Measurements from ENCODE around the gene TNNT2.

TNNT2 gene

GRCh38 chr1:201401700-201402099, 24.2 kb upstream of the TNNT2 start:
- no peak for DNase-seq

GRCh38 chr1:201400852-201401230, 23.4 kb upstream of the TNNT2 start:
- DNase-seq: no peak

- DNase-seq: no peak
Measured at GRCh38 chr1:201400212-201400851, 22.9 kb upstream of the TNNT2 start.

DNA sequence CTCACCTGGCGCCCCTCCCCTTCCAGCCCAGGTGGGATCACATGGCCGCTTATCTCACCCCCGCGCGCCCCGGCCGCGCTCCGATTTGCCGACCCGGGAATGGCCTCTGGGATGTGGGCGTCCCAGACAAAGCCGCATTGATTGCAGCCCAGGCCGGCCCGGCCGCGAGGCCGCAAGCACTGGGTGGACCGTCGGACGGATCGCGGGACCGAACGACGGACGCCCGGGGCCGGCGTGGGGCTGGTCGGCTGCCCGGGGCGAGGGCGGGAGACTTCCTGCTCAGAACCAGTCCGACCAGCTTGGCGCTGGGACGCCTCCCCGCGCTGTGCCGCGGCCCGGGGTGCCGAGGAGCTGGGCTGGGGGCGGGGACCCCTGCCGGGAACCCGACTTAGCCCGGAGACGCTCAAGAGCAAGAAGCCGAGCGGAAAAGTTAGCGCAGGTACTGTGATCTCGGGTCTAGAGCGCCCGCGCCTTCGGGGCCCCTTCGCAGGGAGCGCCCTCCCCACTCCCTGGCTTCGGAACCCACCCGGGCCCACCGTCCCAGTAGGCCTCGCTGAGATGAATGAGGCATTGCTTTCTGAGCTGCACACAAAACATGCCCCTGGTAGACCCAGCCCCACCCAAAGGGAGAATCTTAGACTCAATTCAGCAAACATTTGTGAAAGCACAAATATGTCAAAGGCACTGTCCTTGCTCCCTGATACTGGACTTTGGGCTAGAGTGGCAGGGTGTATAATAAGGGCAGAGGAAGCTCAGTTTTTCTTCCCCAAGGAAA, 22.1 kb upstream of the TNNT2 start:
- DNase-seq: peak; percentile 21

- DNase-seq: no peak
Measured at GRCh38 chr1:201399018-201399351, 21.5 kb upstream of the TNNT2 start, which contains the start of gene LAD1. TSS of gene LAD1 (minus strand) at chr1:201399324. CDS start at chr1:201399306, 18 bp downstream.

DNA sequence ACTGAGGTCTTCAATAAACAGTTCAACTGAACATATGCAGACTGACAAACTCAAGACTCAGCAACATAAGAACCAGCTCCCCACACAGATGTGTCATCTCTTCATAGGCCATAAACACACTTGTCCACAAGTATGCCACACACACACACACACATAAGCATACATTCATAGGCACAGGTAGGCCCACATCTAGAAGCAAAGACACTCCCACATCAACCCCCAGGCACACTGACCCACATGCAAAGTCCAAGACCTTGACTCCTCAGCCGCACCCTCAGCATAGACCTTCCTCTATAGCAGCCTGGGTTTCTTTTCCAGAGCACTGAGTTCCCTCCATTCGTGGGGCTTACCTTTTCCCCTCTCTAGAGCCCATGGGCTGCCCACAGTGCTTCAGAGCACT, 20.2 kb upstream of the TNNT2 start:
- no peak for DNase-seq

DNA sequence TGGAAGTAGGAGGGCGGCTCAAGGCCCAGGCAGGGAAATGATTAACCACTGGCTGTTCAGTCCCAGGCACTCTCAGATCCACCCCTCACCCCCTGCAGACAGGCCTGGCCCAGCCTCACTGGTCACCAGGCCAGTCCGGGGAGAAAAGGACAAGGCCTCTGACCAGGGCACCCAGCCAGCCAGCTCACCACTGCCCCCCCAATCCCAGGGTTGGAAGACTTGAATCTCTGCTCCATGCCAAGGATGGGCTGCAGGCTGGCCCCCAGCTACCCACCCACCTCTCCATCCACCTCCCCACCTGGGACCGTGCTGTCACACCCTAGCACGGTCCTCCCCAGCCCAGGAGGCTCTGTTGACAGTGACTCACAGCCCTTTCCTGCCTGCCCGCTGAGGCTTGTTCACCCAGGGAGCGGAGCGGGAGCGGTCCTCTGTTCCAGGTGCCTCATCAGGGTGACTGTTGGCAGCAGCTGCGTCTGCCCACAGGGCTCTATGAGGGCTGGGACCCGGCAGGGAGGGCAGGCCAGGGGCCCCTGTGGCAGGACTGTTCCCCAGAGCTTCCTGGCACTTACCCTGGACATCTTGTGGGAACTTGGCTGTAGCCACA, 19.5 kb upstream of the TNNT2 start:
- DNase-seq: no peak

GRCh38 chr1:201395936-201396335, 18.5 kb upstream of the TNNT2 start:
- no peak for DNase-seq

- no peak for DNase-seq
Measured at GRCh38 chr1:201394591-201394990, 17.1 kb upstream of the TNNT2 start.

DNA sequence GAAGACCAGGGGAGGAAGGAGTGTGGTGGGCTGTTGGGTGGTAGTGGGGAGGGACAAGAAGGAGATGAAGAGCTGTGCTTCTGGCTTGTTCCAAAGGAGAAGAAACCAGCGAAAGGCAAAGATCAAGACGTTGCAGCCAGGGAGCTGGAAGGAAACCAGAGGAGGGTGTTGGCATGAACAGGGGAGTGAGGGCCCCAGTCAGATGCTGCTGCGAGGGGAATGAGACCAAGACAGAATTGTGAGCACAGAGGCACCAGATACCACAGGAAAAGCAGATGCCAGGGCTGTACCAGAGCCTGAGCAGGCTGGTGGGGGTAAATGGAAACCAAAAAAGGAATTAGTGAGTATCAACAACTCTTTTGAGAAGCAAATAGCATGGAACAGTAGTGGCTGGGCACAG, 15.6 kb upstream of the TNNT2 start:
- no peak for DNase-seq

- no peak for DNase-seq
Measured at GRCh38 chr1:201391651-201392511, 14.4 kb upstream of the TNNT2 start.

DNA sequence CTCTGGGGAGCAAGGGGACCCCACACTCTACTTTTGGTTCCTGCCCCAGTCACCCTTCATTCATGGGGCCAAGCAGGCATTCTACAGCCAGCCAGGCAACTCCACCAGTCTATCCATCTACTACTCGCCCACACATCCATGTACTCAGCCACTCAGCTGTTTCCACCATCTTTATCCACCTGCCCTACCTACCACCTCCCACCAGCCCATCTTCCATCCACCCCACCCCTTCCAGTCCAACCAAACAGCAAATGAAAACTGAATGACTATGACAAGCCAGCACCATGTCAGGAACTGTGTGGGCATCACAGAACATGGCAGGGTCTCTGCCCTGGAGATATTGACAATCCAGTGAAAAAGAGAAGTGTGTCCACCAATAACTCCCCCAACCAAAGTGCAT, 13.7 kb upstream of the TNNT2 start:
- no peak for DNase-seq

DNA sequence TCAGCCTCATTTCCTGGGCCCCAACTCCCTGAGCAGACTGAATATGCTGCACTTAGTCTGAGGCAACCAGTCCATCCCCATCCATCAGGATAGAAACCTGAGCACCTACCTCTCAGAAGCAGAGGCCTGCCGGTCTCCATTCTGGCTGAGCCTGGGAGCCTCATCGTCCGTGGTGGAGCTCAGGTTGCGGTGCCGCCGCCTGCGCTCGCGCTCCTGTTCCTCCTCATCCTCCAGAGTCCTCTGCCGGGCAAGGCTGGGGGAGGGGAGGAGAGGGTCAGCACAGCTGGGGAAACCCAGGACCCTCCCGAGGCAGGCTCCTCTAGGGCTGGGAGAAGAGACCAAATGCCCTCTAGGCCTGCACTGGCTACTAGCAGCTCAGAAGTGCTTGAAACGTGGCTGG, 11.6 kb upstream of the TNNT2 start:
- no peak for DNase-seq

GRCh38 chr1:201386208-201386607, 8.7 kb upstream of the TNNT2 start:
- no peak for DNase-seq

DNA sequence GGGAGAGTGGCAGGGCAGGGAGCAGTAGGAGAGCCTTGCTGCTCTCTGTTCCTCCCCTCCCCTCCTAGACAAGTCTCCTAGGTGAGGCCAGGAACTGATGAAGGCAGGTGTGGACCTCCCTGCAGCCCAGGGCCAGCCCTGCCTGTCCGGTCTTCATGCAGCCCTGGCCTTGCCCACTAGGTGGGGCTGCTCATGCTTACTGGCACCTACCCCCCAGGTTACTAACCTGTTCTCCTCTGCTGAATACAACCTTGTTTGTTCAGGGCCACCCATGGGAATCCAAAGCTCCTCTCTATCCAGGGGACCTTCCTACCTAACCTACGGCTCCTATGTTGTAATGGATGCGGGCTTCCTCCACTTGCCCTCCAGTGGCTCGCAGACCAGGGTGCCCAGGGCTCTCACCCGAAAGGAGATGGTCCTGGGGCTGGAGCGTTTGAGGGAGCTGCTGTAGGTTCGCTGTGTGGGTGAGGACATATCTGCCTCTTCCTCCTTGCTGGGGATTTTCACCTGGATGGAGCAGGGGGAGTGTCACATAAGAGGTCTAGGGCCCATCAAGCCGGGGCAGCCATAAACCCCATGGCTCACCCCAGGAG, 7.9 kb upstream of the TNNT2 start:
- no peak for DNase-seq

- no peak for DNase-seq
Measured at GRCh38 chr1:201384406-201384782, 6.9 kb upstream of the TNNT2 start.

DNA sequence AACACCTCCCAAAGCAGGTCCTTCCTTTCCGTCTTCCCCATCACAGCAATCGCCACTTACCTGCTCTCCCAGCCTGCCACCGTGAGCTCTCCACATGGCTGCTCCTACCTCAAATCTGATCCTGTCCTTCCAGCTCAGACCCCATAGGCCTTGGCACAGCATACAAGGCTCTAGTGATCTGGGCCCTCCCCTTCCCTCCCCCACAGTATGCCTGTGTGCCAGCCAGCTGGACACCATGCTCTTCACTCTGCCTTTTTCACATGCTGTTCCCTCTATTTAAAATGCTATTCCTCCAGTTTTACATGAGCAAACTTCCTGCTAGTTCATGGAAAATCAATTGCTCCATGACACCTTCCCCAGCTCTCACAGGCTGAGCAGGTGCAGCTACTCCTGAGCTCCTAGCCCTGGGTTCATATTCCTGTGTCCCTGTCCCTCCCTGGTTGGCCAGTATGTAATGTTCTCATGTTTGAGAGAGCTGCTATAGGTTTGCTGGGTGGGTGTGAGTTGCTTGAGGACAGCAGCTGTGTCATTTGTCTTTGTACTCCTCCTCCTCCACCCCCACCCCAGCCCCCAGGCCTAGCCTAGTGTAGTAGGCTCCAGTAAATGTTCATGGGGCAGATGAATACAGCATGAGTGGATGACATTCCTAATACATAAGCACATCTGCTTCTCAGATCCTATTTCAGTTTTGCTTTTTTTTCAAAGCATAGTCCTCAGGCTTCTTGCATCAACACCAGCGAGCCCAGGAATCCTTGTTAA, 6.3 kb upstream of the TNNT2 start:
- no peak for DNase-seq

DNA sequence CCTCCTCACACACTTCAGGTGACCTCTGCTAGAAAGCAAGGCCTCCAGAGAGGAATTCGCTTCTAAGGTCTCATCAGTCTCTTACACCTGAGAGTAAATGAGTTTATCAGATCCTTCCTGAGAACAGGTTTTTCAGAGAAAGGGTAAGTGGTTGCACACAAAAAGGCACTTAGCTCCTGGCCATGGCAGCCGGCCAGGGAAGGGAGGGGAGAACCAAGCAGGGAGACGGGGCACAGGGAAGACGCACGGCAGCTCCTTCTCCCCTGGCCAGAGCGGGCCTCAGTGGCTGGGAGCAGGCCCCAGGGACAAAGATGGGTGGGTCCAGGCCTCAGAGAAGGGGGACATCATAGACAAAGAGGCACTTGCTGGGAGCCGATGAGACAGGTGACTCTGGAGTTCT, 3.6 kb upstream of the TNNT2 start:
- peak; percentile 88 for DNase-seq

DNA sequence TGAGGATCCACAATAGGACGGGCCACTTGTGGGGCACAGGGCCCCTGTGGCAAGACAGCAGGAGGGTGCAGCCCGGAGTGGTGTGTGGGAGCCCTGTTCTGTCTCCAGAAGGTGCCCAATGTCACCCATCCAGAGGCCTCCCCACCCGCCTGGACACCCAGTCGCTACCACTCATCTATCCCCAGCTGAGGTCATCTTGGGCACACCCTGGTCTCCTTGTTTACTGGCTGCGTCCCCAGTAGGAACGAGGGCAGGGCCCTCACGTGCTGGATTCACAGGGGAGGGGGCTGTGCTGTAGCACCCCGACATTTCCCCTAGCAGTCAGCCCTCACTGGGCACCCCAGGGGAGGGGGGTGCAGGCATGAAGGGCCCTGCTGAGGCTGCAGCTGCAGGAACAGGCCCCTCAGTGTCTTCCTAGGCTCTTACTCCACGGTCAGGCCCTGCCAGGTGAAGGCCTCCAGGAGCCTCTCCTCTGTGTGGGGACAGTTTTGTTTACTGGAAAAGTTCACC, 2.3 kb upstream of the TNNT2 start:
- DNase-seq: no peak

DNA sequence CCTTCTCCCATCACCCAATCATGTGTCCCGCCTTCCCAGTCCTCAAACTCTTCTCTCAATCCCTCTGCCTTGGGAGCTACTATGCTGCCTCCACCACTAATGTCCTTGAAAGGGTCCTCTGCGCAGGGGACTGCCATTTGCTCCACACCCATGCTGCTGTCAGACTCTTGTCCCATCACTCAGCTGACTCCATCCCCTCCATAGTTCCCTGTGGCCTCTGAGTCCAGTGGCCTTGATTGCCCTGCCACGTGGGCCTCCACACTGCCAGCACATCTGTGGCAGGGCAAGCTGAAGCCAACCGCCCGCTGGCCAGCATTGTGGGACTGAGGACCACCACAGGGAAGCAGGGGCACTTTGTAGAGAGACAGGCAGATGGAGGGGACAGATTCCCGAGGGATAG, 1.3 kb upstream of the TNNT2 start:
- DNase-seq: no peak

GRCh38 chr1:201376464-201377374, 761 bp downstream of the TNNT2 start:
- no peak for DNase-seq

Data from DMS79 treated with DMSO at 0.1 percent for 48 hours (cell line).